GM19043 (cell line): ENCODE data around the gene FGF1.

Experiments
- ATAC-seq: cut with Tn5 transposase; IDR thresholded peaks from one replicate; pipeline ENCODE4 v1.9.1; 2021; ENCODE audit warnings: low read depth; ENCODE audit not compliant: unreplicated experiment

Gene FGF1

DNA sequence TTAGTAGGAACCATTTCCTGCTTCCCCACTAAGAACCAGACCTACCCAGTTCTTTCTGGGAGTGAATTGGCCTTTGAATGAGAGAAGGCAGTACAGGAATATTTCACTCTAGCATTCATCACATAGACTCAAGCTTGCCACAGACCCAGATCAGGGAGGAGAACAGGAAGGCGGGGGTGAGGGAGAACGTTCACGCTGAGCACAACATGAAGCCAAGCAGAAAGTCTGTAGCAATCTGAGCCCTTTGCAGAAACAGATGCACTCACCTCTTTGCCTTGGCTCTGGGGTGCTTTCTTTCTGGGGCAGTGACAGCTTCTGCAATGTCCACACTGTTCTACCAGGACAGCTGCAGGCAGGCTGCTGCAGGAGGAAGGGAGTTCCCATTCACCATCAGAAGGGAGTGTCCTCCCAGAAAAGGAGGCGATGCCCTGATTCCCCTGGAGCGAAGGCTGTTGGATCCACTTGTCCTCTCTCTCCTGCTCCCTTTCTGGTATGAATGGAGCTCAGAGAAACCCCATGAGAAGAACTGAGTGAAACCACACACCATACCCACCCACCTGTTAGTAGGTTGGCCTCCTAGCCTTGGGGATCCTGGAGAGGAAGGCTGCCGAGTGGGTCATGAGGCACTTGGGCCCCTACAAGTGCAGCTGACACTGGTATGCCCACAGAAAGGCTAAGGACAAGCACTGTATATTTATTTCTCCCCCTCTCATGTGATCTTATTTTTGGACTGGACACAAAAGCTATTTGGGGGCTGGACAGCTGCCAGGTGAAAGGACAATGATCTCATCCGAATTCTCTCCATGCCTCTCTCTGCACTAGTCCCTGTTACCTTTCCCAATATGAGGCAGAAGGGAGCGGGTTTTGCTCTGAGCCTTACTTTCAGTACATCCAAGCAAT, 11.7 kb upstream of the FGF1 start:
- ATAC-seq = no peak

DNA sequence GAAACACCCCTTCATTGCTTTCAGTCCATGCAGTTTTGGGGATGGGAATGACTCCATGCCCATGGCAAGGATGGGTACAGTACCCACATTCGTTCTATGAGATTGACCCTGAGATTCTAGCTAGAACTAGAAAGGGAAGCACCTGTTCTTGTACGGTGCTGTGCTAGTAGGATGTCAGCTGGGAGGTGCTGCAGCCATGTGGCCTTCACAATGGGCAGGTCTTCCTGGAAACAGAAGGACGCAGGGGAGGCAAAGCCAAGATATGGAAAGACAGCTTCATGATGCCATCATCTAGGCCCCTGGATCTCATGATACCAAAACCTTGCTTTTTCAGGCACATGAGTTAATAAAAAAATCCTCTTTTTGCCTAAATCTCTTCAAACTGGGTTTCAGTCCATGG, 10.5 kb upstream of the FGF1 start:
- ATAC-seq = no peak

DNA sequence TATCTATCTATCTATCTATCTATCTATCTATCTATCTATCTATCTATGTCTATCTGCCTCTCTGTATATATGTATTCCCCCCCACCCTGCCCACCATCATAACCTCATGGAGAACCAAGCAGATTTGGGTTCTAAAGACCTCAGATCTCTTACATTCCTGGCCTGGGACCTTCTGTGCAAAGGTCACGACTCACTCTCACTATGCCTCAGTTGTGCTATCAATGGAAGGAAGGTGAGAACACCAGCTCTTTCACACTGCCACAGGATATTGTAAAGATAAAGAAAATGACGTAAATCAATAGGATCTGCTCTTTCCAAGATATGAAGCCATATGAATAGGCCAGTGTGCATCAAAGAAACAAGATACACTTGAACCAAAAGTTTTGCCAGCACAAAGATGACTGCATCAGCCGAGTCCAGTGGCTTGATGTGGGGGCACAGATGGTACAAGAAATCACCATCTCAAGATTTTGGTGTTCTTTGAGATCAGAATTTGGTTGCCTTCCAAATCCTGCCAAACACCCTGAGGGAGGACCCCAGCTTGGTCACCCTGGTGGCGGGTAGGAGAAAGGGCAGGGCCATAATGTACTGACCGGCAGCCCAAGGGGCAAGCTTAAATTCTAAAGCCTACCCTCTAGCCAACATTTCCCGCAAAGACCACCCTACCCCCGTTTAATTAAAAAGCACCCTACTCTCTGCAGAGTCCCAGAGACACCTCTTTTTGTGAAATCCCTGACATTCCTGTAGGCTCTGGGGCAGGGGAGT, 8.4 kb upstream of the FGF1 start:
- no peak for ATAC-seq

DNA sequence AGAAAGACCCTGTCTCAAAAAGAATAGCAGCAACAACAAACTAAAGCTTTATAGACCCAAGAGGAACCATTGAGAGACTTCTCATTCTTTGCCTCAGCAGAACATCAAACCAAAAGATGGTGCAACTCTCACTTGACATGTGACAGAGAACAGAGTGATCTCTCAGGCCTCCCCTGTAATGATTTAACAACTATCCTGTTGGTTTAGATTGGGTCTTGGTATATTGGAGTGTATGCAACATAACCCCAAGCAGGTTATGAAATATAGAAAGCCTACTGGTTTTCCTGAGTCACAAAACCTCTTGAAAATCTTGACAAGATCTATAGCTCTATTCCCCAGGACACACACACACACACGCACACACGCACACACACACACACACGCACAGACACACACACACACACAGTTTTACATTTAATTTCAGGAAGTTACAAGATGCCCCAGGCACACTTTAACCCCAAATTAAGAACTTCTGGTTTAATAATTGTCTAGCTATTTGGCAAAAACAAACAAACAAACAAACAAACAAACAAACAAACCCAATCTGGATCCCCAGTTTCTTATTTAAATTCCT, 6.5 kb upstream of the FGF1 start:
- no peak for ATAC-seq

DNA sequence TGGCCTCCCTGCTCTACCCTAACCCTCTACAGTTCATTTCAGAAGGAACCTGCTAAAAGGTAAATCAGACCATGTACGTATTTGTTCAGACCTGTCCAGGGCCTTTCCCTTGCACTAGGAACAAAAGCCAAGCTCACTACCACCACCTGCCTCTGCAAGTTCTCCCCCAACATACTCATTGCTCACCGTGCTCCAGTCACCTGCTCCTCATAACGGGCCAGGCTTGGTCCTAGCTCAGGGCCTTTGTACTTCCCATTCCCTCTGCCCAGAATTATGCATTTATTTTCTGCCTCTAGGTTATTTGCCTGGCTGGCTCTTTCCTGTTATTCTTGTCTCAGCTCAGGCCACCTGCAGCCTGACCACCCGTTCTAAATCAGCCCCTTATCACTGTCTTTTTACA, 4.8 kb upstream of the FGF1 start:
- no peak for ATAC-seq

DNA sequence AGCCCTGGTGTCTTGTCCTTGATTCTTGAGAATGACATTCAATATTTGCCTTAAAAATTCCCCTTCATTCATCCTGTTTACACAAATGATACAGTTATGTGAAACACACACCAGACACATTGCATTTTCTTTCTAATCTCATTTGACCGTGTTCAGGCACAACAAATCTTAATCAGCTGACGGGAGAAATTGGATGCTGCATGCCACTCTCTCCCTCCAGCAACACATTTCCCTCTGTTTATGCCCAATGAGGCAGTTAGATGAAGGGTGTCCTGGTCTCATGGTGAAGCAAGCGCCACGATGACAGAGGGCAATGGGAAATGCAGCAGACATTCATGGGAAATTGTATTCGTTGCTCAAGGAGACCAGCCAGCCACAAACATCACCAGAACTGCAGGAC, 3.2 kb upstream of the FGF1 start:
- ATAC-seq = no peak

DNA sequence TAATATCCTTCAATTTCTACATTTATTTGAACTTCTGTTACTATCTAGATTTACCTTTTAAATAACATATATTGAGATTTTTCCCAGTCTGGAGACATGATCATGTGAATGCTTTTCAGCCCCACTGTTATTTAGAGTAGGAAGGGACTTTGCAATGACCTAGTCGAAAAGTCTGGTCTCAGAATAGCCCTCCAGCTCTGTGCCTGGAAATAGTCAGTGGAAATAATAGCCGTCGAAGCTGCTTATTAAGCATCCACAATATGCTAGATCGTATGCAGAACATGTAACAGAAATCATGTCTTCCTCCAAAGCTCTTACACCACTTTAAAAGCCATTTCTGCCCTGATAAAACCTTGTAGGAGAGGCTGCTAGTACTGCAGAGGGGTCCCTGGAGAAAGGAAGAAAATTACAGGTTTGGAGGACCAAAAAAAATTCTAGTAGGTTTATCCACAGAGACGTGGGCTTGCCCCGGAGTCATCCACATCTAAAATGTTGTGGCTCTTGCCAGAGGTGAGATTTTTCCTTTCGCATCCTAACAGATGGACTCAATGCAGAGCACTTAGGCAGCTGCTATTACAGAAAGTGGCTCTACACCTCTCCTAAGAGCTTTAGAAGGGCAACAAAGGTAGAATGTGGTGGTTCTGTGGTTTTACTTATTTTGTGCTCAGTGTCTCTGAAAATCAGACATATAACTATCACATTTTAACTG, 2.5 kb upstream of the FGF1 start:
- ATAC-seq = no peak

DNA sequence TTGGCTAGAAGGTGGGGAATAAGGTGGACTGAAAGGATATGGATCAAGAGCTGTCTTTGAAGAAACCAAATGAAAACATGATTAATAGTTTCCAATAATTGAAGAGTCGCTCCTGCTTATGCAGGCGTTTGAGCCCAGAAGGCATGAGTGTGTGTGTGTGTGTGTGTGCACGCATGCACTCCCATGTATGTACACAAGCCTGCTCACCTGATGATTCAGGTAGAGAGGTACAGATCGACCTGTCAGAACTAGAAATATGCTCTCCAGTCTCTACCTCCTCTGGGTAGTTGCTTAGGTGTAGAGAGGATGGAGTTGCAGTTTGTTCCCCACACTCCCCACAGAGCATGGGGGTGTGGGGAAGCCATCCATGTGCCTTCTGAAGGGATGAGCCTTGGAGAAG, 1.1 kb upstream of the FGF1 start:
- no peak for ATAC-seq

DNA sequence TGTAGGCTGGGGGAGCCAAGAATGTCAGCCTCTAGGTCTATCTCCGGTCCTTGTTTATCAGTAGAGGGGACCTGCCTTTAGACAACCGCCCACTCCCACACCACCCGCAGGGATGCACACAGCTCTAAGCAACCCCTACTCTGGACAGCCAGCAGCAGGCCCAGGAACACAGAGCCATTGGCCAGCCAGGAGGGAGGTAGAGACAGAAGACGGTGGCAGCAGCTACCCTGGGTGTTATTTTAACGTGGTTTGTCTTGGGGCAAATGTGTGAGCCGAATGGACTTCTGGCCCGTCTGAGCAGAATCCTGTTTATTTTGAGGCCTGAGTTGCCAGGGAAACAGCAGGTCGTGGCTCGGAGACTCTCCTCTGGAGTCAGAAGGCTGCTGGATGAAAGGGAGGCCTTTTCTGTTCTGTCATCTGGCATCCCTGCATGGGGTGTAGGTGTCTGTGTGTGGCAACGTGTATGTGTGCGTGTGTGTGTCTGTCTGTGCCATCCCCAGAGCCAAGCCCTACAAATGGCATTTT, 382 bp upstream of the FGF1 start:
- no peak for ATAC-seq

DNA sequence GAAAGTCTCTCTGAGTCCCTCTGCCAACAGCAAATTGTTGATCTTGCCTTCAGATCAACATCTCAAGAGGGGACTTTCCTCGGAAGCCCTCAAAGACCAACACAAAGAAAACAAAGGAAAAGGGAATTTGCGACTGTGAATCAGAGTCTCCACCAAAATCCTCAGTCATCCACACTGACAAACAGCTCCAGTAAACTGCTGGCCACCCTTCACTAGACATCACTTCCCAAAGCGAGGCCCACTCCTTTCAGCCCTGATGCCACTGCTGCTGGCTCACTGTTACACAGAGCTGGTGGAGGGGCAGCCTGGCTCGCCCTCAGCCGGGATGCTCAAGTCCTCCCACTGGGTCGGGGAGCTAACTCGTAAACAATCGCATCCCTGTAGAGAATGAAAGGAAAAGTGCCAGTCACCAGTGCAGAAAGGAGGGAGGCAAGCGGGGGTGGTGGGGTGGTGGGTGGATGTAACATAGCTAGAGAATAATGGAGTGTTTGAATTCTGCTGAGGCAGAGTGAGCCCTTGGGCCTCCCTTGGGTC, 1.3 kb downstream of the FGF1 start:
- ATAC-seq = no peak

DNA sequence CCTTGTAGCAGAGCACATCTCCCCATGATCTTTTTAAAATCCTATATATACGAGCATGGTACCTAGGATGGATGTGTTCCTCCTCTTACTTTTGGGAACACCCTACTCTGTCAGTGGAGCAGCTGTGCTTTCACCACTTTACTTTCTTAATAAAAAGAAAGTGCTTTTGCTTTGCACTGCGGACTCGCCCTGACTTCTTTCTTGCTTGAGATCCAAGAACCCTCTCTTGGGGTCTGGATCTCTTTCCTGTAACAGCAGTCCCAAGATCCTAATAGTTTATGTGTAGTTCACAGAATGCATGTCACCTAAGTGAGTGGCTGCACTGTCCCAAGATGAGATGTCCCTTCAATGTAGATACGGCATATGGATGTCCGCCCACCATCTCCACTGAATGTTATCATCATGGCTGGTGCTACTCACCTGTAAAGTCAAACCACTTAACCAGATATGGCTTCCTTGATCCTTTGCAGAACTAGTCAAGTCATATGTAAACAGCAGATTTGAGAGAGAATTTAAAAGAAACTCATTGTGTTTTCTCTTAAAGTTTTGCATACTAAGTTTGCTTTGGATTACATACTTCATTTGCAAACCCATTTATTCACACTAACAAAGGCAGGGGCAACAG, 1.9 kb downstream of the FGF1 start:
- no peak for ATAC-seq

DNA sequence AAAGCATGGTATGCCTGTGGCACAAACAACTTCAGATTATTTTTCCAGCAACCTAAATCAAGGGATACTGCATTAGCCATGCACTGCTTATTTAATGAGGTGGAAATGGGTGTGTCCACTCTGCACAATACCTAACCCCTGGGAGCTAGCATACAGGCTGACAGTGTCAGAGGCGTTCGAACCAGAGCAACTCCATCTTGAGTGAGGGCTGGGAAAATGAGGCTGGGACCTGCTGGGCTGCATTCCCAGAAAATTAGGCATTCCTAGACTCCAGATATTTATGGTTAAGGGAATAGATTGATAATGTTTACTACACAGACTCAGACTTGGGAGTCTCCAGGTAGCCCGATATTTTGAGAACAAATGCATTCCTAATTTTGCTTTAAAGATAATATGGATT, 2.8 kb downstream of the FGF1 start:
- ATAC-seq = no peak

DNA sequence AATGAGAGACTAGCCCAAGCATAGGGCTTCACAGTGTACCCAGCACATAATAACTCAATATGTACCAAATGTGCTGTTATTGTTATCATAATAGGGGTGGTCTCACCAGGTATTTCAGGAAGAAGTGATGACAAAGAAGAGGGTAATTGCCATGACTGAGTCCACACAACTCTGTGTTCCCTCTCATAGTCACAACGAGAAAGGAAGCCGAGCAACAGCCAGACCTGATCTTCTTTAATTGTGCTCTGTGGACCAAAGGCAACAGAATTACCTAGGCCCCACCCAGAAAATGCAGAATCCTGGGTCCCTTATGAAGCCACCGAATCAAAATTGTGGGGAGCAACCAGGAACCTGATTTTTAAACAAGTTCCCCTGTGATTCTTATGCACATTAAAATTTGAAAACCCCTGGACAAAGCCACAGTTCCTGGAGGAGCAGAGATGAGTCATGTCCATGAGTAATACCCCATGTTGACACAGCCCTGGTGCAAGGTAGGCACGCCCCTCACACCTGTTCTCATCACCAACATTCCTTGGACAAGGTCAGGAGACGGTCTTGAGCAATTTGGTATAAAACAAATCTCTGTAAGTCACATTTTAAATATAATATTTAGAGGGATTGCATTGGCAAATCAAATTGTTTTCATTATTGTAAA, 5.2 kb downstream of the FGF1 start:
- ATAC-seq = no peak

DNA sequence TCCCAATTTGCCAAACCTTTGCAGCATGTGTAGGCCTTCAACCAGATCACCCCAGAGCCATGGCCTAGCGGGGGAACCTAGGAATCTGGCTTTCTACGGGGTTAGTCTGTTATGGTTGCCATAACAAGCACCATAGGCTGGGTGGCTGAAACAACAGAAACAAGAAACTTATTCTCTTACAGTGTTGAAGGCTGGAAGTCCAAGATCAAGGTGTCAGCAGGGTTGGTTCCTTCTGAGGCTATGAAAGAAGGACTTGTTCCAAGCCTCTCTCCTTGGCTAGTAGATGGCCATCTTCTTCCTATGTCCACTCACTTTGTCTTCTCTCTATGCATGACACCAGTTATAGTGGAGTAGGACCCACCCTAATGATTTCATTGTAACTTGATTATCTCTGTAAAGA, 6.1 kb downstream of the FGF1 start:
- ATAC-seq = no peak

DNA sequence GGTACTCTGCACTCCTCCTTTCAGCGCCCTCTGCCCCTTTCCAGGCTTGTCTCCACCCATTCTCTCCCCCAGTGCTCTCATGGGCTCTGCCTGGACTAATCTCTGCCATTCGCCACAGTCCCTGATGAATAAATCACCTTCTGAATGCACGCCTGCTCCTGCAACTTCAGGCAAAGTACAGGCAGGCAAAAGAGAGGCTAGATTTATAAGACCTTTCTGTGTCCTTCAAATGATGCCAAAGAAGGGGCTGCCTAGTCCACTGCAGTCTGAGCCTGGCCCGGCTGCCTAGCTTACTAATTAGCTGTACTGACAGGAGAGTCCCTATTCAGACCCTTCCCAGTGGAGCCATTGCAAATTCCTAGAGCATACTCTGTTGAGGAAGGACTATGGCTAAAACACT, 7.4 kb downstream of the FGF1 start:
- ATAC-seq = no peak

DNA sequence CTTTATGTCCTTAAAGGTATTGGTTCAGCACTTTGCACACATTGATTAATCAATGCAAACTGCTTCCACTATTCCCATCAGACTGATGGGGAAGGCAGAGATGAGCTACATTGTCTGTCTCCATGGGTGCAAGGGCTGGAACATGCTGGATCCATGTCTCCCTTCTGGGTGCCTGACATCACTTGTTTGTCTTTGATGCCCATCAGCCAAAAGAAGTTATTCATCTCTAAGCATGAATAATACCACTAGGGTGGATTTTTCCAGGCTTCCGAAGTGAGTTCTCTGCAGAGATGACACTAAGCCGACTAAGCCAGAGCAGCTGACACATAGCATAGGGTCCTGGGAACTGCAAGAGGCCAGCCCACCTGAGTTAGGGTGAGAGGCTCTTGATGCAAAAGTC, 8.7 kb downstream of the FGF1 start:
- no peak for ATAC-seq

DNA sequence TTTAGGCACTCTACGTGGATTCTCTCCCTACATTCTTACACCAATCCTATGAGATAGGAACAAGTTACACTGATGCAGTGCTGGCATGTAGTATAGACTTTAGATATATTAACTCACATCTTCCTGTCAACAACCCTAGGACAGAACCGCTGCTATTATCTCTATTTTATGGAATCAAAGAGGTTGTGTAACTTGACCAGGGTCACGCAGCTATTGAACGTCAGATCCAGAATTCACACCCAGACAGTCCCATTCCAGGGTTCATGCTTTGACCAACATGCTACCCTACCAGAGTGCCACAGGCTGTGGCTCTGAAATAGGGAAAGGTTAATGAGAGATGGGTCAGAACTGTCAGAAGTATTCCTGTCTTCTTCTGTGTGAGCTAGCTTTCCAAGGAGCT, 9.6 kb downstream of the FGF1 start:
- no peak for ATAC-seq

DNA sequence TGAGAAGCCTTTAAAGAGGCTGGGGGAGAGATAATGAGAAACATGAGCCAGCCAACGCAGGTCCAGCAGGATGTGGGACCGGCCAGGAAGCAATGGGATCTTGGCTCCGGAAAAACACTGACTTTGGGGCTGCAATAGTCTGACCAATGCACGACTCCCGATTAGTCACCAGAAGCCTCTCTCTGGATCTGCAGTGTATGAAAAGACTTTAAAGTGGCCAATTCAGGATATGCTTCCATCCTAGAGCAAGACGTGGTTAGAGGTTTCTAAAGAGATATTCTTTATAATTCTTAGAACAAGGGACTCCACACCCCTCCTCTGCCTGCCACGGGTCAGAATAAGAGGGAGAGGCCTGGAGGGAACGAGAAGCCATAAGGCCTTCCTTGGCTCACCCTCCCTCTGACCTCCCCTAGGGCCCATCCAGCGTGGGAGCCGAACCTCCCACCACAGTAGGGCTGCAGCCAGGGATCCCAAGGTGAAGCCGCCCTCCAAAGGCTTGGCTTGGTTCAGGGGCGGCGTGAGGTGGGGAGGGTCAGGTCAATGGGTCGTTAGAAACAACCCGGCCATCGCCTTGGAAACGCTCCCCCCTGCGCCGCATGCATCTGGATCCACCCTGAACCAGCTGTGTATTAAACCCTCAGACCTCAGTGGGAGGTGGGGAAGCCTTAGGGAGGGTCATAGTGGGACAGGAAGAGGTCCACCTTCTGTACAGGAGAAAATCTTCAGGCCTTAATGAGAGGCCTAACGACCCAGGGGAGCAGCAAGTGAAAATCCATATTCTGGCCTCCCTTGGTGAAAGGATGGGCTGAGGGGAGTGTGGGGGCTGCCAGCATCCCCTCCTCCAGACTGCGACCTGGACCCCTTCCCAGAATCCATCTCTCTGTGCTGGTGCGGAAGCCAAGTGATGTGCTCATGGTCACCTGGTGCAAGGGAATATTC, 11.1 kb downstream of the FGF1 start:
- no peak for ATAC-seq

DNA sequence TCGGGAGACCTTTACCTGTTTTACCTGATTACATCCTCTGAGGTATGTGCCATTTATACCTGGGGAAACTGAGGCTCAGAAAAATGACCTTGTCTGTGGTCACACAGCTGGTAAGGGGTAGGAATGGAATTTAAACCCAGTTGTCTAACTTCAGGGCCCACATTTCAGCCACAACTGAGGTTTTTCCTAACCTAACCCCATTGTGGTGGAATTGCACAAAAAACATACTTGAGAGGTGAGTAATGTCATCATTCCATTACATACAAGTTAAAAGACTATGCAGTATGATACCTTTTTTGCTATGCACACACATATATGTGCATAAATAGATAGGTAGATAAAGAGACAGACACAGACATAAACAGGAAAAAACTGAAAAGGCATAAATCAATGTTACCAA, 14.1 kb downstream of the FGF1 start:
- no peak for ATAC-seq
